ENCODE measurements around the gene TECTB. TPM values are rescaled to one million over a fixed set of nuclear protein-coding genes. Genes with fewer than 3 reads are reported as not detected.

Gene TECTB
- total RNA-seq, 2 experiments from 2014 or later = not detected

DNA sequence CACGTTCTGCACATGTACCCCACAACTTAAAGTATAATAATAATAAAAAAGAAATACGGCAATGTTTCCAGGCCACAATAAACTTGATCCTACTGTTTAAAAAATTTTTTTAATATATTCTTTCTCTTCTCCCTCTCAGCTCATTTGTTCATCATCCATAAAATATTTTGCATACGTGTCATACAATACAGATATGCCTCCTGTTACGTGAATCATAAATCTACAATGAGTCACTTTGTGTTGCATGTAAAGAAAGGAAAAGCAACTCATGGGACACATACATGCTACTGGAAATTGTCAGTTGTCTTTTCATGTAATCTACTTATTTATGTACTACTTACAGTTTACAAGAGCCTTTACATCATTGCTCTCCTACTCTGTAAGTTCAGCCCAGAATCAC, 1.1 kb upstream of the TECTB start:
- Histone ChIP-seq H3K27me3 (ENCODE audit: control insufficient read depth in 1 of 2, insufficient read depth in 2 of 2, low read length in 2 of 2) (peaks cover 0 to 9% of the 10 kb centered on the region in 2 experiments), H3K4me1 (ENCODE audit: insufficient read depth, low read length) (no peaks in the 10 kb centered on the region), H3K36me3 (ENCODE audit: insufficient read depth, low read length) (no peaks in the 10 kb centered on the region), H3K9me3 (ENCODE audit: control insufficient read depth in 1 of 2, insufficient read depth in 1 of 2, low read length in 2 of 2) (no peaks in the 10 kb centered on the region), H3K4me3 (ENCODE audit: low read length) (no peak overlapping the region), H3K27ac (ENCODE audit: low read depth in 1 of 2, low read length in 2 of 2) (no peak overlapping the region)
- POLR2A ChIA-PET = no interaction called here
- no peak for DNase-seq
- intact Hi-C loops (cut with DNase I, micrococcal nuclease) = no loop called here
- no peak overlapping the region for H3K27ac Mint-ChIP-seq
- H3K4me3 Mint-ChIP-seq = no peak overlapping the region
- H3K4me1 Mint-ChIP-seq (ENCODE audit: low read depth) = no peaks in the 10 kb centered on the region
- CTCF ChIA-PET = no interaction called here
- H3K9me3 Mint-ChIP-seq = no peaks in the 10 kb centered on the region
- peaks cover 51% of the 10 kb centered on the region for H3K27me3 Mint-ChIP-seq
- no peak for ATAC-seq (ENCODE audit: poor library complexity)
- TF ChIP-seq, protein P1, sequence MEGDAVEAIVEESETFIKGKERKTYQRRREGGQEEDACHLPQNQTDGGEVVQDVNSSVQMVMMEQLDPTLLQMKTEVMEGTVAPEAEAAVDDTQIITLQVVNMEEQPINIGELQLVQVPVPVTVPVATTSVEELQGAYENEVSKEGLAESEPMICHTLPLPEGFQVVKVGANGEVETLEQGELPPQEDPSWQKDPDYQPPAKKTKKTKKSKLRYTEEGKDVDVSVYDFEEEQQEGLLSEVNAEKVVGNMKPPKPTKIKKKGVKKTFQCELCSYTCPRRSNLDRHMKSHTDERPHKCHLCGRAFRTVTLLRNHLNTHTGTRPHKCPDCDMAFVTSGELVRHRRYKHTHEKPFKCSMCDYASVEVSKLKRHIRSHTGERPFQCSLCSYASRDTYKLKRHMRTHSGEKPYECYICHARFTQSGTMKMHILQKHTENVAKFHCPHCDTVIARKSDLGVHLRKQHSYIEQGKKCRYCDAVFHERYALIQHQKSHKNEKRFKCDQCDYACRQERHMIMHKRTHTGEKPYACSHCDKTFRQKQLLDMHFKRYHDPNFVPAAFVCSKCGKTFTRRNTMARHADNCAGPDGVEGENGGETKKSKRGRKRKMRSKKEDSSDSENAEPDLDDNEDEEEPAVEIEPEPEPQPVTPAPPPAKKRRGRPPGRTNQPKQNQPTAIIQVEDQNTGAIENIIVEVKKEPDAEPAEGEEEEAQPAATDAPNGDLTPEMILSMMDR (IDR thresholded peaks at IDR 0.05) = no peak
- H3K36me3 Mint-ChIP-seq (ENCODE audit: low read depth) = no peaks in the 10 kb centered on the region

DNA sequence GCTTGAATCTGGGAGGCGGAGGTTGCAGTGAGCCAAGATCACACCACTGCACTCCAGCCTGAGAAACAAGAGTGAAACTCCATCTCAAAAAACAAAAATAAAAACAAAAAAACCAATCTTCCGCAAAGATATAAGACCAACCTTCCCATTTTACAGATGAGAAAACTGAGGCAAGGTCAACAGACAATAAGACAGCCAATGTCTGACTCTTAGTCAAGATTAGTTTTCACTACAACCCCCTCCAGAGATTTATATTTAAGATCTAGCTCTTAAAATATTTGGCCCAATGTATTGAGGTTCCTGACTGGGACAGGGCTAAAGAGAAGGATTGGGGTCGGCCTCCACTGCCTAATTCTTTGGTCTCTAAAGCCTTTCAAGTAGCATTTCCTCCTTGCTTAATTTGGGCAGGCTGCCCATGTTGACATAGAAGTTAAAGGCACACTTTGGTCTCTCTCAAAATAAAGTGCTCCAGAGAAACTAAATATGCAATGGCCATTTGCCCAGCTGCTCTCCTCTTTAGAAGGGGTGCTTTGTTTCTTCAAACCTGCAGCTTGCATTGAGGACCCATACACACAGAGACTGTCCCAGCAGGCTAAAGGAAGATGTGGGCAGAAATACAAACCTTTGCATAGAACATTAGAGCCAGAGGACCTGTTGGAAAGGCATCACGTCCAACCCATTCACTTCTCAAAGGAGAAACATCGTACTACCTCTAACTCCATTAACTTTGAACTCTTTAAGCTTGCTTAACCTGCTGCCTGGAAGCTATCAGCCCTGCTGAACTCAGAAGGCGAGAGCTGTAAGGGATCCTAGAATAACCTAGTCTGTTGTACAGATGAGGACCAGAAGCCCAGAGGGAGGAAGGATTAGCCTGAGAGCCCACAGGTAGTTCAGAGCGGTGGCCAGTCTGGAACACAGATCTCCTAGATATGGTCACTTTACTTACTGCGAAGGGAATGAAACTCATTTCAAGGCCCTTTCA, 3.9 kb downstream of the TECTB start:
- intact Hi-C loops (cut with DNase I, micrococcal nuclease) = no loop called here
- H3K27ac ChIP-seq (ENCODE audit: low read depth in 1 of 2, low read length in 2 of 2) = no peak overlapping the region
- no peaks in the 10 kb centered on the region for H3K4me1 Mint-ChIP-seq (ENCODE audit: low read depth)

DNA sequence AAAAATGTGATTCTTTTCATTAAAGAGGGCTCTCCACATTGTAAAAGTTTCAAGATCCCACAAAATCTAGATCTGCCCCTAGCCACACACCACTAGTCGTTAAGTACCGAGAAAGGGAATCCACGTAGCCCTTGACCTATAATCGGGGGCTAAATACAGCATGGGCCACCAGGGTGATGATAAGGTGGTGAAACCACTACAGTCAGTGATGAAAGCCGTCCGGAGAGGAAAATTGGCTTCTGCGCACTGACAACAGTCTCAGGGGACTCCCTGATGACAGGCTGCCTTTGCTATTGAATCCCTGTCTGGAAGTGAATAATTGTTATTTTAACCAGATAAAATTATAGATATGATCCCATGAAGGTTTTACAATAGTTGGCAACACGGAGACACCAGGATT, 4.6 kb downstream of the TECTB start:
- Histone ChIP-seq H3K36me3 (ENCODE audit: insufficient read depth, low read length) (no peaks in the 10 kb centered on the region), H3K4me1 (ENCODE audit: insufficient read depth, low read length) (no peaks in the 10 kb centered on the region), H3K27ac (ENCODE audit: low read depth in 1 of 2, low read length in 2 of 2) (no peak overlapping the region), H3K27me3 (ENCODE audit: control insufficient read depth in 1 of 2, insufficient read depth in 2 of 2, low read length in 2 of 2) (no peaks in the 10 kb centered on the region), H3K4me3 (ENCODE audit: low read length) (no peak overlapping the region), H3K9me3 (ENCODE audit: control insufficient read depth in 1 of 2, insufficient read depth in 1 of 2, low read length in 2 of 2) (no peaks in the 10 kb centered on the region)
- no peaks in the 10 kb centered on the region for H3K4me1 Mint-ChIP-seq (ENCODE audit: low read depth)
- DNase-seq (no peak), ATAC-seq (ENCODE audit: poor library complexity) (no peak)
- no peak overlapping the region for H3K27ac Mint-ChIP-seq
- ChIA-PET CTCF (no interaction called here), POLR2A (no interaction called here)
- no peaks in the 10 kb centered on the region for H3K36me3 Mint-ChIP-seq (ENCODE audit: low read depth)
- peaks cover 16% of the 10 kb centered on the region for H3K27me3 Mint-ChIP-seq
- H3K4me3 Mint-ChIP-seq = no peak overlapping the region
- intact Hi-C loops (cut with DNase I, micrococcal nuclease) = no loop called here
- H3K9me3 Mint-ChIP-seq = no peaks in the 10 kb centered on the region
- TF ChIP-seq, protein P1 (IDR thresholded peaks at IDR 0.05) = no peak

More for the DNA sequence above, 3.9 kb downstream of the TECTB start:
- Mint-ChIP-seq H3K9me3 (no peaks in the 10 kb centered on the region), H3K27me3 (peaks cover 22% of the 10 kb centered on the region), H3K4me3 (no peak overlapping the region), H3K36me3 (ENCODE audit: low read depth) (no peaks in the 10 kb centered on the region), H3K27ac (no peak overlapping the region)
- POLR2A ChIA-PET = no interaction called here
- Histone ChIP-seq H3K36me3 (ENCODE audit: insufficient read depth, low read length) (no peaks in the 10 kb centered on the region), H3K9me3 (ENCODE audit: control insufficient read depth in 1 of 2, insufficient read depth in 1 of 2, low read length in 2 of 2) (no peaks in the 10 kb centered on the region), H3K4me1 (ENCODE audit: insufficient read depth, low read length) (no peaks in the 10 kb centered on the region), H3K27me3 (ENCODE audit: control insufficient read depth in 1 of 2, insufficient read depth in 2 of 2, low read length in 2 of 2) (peaks cover 0 to 3% of the 10 kb centered on the region in 2 experiments), H3K4me3 (ENCODE audit: low read length) (no peak overlapping the region)
- CTCF ChIA-PET = no interaction called here
- no peak for ATAC-seq (ENCODE audit: poor library complexity)
- TF ChIP-seq, protein P1 (IDR thresholded peaks at IDR 0.05) = no peak
- DNase-seq = no peak
